IPS DF 6.9 (cell line): ENCODE measurements around the gene DENND5B.

ENCODE experiments used
- DNase-seq: peaks from one replicate; pipeline ENCODE4 v3.0.0-alpha.2; 2013; ENCODE audit warnings: low read depth, low spot score
- H3K27ac ChIP-seq: one replicate; pipeline ENCODE4 v1.5.1; 2013; ENCODE audit warnings: low read length, control low read depth
- H3K27me3 ChIP-seq: 2 replicates; pipeline ENCODE4 v1.6.1; 2013; ENCODE audit warnings: mild to moderate bottlenecking, low read length; ENCODE audit not compliant: control insufficient read depth, insufficient read depth
- H3K36me3 ChIP-seq: 2 replicates; pipeline ENCODE4 v1.6.1; 2013; ENCODE audit warnings: low read length; ENCODE audit not compliant: control insufficient read depth, insufficient read depth
- H3K4me1 ChIP-seq: 2 replicates; pipeline ENCODE4 v1.6.1; 2013; ENCODE audit warnings: low read length; ENCODE audit not compliant: control insufficient read depth, insufficient read depth
- H3K4me3 ChIP-seq: 2 replicates; pipeline ENCODE4 v1.5.1; 2013; ENCODE audit warnings: mild to moderate bottlenecking, low read length
- H3K9me3 ChIP-seq: 2 replicates; pipeline ENCODE4 v1.6.1; 2013; ENCODE audit warnings: low read length, inconsistent platforms; ENCODE audit not compliant: control insufficient read depth, insufficient read depth
- WGBS: extraction: QIAGEN DNeasy Blood & Tissue Kit; methylation state at CpG from one replicate; pipeline ENCODE4 v1.1.7; 2013; ENCODE audit warnings: mixed read lengths, missing lambda C conversion rate; ENCODE audit not compliant: insufficient read length, insufficient coverage; 5-methylcytosine and 5-hydroxymethylcytosine counted together

Gene DENND5B

GRCh38 chr12:31524791-31525495 lies 66.0 kb downstream of the DENND5B start:
- no peak for DNase-seq
- Histone ChIP-seq H3K27ac (no peak overlapping the region), H3K4me3 (no peak overlapping the region), H3K27me3 (no peaks in the 10 kb centered on the region), H3K36me3 (no peaks in the 10 kb centered on the region), H3K4me1 (peaks cover 7% of the 10 kb centered on the region; the same call in 1 of the 2 replicates), H3K9me3 (no peaks in the 10 kb centered on the region)
- no CpG with 5 or more reads among the region's 1 CpG for WGBS

DNA sequence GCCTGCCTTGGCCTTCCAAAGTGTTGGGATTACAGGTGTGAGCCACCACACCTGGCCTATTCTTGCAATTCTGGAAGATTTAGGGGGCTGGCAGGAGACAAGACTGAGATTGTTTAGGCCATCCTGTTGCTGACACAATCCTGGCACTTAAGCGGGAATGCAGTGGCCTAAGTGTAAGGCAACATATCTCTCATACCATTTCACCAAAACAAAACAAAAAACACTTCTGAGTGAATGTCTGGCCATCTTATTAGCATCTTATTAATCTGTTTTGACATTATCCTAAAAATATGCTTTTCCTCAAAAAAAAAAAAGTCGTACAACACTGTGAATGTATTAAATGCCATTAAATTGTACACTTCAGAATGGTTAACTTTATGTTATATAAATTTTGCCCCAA lies 67.6 kb downstream of the DENND5B start:
- Histone ChIP-seq H3K4me1 (peaks cover 7% of the 10 kb centered on the region; the same call in 1 of the 2 replicates), H3K4me3 (no peak overlapping the region), H3K27ac (no peak overlapping the region), H3K9me3 (no peaks in the 10 kb centered on the region), H3K27me3 (no peaks in the 10 kb centered on the region), H3K36me3 (no peaks in the 10 kb centered on the region)
- WGBS: no CpG with 5 or more reads among the region's 2 CpGs
- no peak for DNase-seq

- Histone ChIP-seq H3K9me3 (no peaks in the 10 kb centered on the region), H3K27me3 (no peaks in the 10 kb centered on the region), H3K36me3 (no peaks in the 10 kb centered on the region), H3K4me1 (peaks cover 9% of the 10 kb centered on the region; the same call in 1 of the 2 replicates), H3K4me3 (no peak overlapping the region), H3K27ac (no peak overlapping the region)
- WGBS: no CpG with 5 or more reads among the region's 7 CpGs
- no peak for DNase-seq
Observed at GRCh38 chr12:31522607-31523006, 68.3 kb downstream of the DENND5B start.

GRCh38 chr12:31521964-31522363 lies 69.0 kb downstream of the DENND5B start:
- DNase-seq: no peak
- Histone ChIP-seq H3K9me3 (no peaks in the 10 kb centered on the region), H3K27ac (no peak overlapping the region), H3K36me3 (no peaks in the 10 kb centered on the region), H3K27me3 (no peaks in the 10 kb centered on the region), H3K4me1 (peaks cover 9% of the 10 kb centered on the region; the same call in 1 of the 2 replicates), H3K4me3 (no peak overlapping the region)
- no CpG with 5 or more reads among the region's 1 CpG for WGBS

DNA sequence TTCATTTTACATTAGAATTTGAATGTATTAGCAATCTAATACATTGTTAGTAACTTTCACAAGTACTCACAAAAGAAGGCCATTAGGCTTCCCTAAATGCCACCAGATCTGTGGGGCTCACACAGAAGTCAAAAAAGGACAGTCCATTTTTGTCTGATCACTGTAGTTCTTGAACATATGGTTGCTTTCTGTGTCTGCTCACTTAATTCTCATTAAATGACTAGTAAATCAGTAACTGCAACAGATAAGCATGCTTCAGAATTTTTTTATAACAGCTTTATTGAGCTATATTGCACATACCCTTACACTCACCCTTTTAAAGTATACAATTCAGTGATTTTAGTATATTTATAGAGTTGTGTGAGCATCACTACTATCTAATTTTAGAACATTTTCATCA lies 71.4 kb downstream of the DENND5B start:
- DNase-seq: no peak
- H3K9me3 ChIP-seq: no peaks in the 10 kb centered on the region
- no peaks in the 10 kb centered on the region for H3K27me3 ChIP-seq
- H3K36me3 ChIP-seq: no peaks in the 10 kb centered on the region
- H3K27ac ChIP-seq: no peak overlapping the region
- H3K4me3 ChIP-seq: no peak overlapping the region
- peaks cover 9% of the 10 kb centered on the region; the same call in 1 of the 2 replicates for H3K4me1 ChIP-seq

DNA sequence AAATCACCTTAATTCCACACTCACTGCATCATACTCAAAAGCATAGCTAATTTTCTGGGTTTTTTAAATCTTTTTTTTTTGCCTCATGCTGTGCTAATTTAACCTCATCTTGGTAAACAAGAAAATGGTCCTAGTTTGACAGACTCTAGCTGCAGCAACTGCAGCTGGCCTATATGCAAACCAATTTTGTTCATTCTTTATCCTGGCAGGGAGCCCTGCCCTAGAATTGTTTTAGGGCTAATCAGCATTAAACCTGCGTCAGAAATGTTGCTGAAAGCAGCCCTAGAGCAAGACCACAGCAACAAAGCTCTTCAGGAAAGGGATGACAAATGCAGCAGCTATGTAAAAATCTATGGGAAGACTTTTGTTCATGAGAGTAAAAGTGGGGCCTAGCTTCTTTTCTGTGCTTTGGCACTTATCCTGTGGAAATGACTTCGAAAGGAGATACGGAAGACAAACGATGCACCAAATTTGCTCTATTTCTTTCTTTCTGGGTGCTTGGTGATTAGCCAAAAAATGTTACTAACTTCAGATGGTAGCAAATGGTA lies 72.2 kb downstream of the DENND5B start:
- H3K9me3 ChIP-seq: no peaks in the 10 kb centered on the region
- no peak for DNase-seq
- WGBS: no CpG with 5 or more reads among the region's 4 CpGs
- no peak overlapping the region for H3K4me3 ChIP-seq
- peak overlapping the region; percentile 72 for H3K27ac ChIP-seq
- H3K27me3 ChIP-seq: no peaks in the 10 kb centered on the region
- H3K36me3 ChIP-seq: no peaks in the 10 kb centered on the region
- H3K4me1 ChIP-seq: peaks cover 9% of the 10 kb centered on the region; the same call in 1 of the 2 replicates

GRCh38 chr12:31517994-31518393 lies 72.9 kb downstream of the DENND5B start:
- DNase-seq: no peak
- no CpG with 5 or more reads among the region's 1 CpG for WGBS
- Histone ChIP-seq H3K9me3 (no peaks in the 10 kb centered on the region), H3K27me3 (no peaks in the 10 kb centered on the region), H3K36me3 (no peaks in the 10 kb centered on the region), H3K27ac (peak overlapping the region; percentile 72), H3K4me3 (no peak overlapping the region), H3K4me1 (peaks cover 9% of the 10 kb centered on the region; the same call in 1 of the 2 replicates)

GRCh38 chr12:31516702-31517101 lies 74.2 kb downstream of the DENND5B start:
- no peak overlapping the region for H3K4me3 ChIP-seq

DNA sequence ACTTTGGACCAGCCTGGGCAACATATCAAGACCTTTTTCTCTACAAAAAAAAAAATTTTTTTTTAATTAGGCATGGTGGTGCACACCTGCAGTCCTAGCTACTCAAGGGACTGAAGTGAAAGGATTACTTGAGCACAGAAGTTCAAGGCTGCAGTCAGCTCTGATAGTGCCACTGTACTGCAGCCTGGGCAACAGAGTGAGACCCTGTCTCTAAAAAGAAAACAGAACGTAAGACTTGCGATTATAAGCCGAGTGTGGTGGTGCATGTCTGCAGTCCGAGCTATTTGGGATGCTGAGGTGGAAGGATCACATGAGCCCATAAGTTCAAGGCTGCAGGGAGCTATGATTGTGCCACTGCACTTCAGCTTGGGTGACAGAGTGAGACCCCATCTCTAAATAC lies 76.0 kb downstream of the DENND5B start:
- Histone ChIP-seq H3K27ac (no peak overlapping the region), H3K4me1 (peaks cover 3% of the 10 kb centered on the region; the same call in 1 of the 2 replicates), H3K36me3 (no peaks in the 10 kb centered on the region), H3K9me3 (no peaks in the 10 kb centered on the region), H3K4me3 (no peak overlapping the region), H3K27me3 (no peaks in the 10 kb centered on the region)
- DNase-seq: no peak
- WGBS: no CpG with 5 or more reads among the region's 4 CpGs

More at GRCh38 chr12:31516702-31517101, 74.2 kb downstream of the DENND5B start:
- peaks cover 4% of the 10 kb centered on the region; the same call in 1 of the 2 replicates for H3K4me1 ChIP-seq
- no peak for DNase-seq
- no peak overlapping the region for H3K27ac ChIP-seq
- H3K36me3 ChIP-seq: no peaks in the 10 kb centered on the region
- no peaks in the 10 kb centered on the region for H3K9me3 ChIP-seq
- H3K27me3 ChIP-seq: no peaks in the 10 kb centered on the region
- WGBS: no CpG with 5 or more reads among the region's 2 CpGs

DNA sequence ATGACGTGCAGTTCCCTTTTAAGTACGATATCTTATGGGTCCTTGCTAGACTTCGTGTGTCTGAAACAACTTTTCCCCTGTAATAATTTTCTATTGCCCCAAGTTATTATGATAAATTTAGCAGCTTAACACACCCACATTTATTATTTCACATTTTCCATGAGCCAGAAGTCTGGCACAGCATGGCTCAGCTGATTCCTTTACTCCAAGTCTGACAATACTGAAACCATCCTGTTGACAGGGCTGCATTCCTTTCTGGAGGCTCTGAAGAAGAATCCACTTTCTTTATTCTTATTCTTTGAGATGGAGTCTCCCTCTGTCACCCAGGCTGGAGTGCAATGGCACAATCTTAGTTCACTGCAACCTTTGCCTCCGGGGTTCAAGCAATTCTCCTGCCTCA lies 80.9 kb downstream of the DENND5B start:
- Histone ChIP-seq H3K27me3 (no peaks in the 10 kb centered on the region), H3K4me3 (no peak overlapping the region), H3K27ac (no peak overlapping the region), H3K36me3 (no peaks in the 10 kb centered on the region), H3K9me3 (no peaks in the 10 kb centered on the region), H3K4me1 (peaks cover 2% of the 10 kb centered on the region; the same call in 1 of the 2 replicates)
- DNase-seq: no peak
- no CpG with 5 or more reads among the region's 4 CpGs for WGBS
